Right lobe of liver (tissue), 6 donors: ENCODE results near the gene PLEKHA5. TPM values are rescaled to one million over a fixed set of nuclear protein-coding genes. Genes with fewer than 3 reads are reported as not detected.
"Not testable (repeated sequence)": the region's sequence is repeated elsewhere in the genome, so short reads cannot be mapped to it uniquely, and the experiment has no call there.

Source experiments
- ATAC-seq, 4 donors: fragments of 200-7000 bp; cut with Tn5 transposase; one replicate each; pipeline ENCODE4 v1.9.1; 2020; ENCODE audit warnings: mild to moderate bottlenecking in 4 of 4, moderate library complexity in 4 of 4
- DNase-seq, 3 donors: peaks; one replicate each; pipeline ENCODE4 v3.0.0-alpha.2; 2020
- H3K27ac ChIP-seq, 3 donors: fragments of 200-600 bp; one replicate each; pipeline ENCODE4 v1.8.0; 2022
- H3K27me3 ChIP-seq, 2 donors: fragments of 200-600 bp; one replicate each; pipeline ENCODE4 v1.8.0; 2022
- H3K36me3 ChIP-seq, 4 donors: fragments of 200-600 bp; sonication (generic) in 1 of 4; one replicate each; pipeline versions ENCODE4 v1.5.1 to v1.8.0; 2017 to 2022; ENCODE audit warnings: control low read depth in 1 of 4
- H3K4me1 ChIP-seq, 4 donors: fragments of 200-600 bp; sonication (generic) in 1 of 4; one replicate each; pipeline versions ENCODE4 v1.5.1 to v1.8.0; 2017 to 2022; ENCODE audit warnings: control low read depth in 1 of 4
- H3K4me3 ChIP-seq, 3 donors: fragments of 200-600 bp; one replicate each; pipeline ENCODE4 v1.8.0; 2022
- H3K9me3 ChIP-seq, 4 donors: fragments of 200-600 bp; sonication (generic) in 1 of 4; one replicate each; pipeline versions ENCODE4 v1.5.1 to v1.8.0; 2017 to 2022; ENCODE audit warnings: control low read depth in 1 of 4
- POLR2A ChIP-seq: fragments of 450-650 bp; IDR thresholded peaks from one replicate; pipeline ENCODE4 v1.6.1; 2017; ENCODE audit warnings: antibody characterized with exemption, mild to moderate bottlenecking
- WGBS: methylation state at CpG from one replicate; pipeline ENCODE4 v1.1.6; 2018; ENCODE audit warnings: low coverage, low lambda C conversion rate; ENCODE audit not compliant: insufficient coverage; ENCODE audit errors: missing lambda C conversion rate; 5-methylcytosine and 5-hydroxymethylcytosine counted together
- intact Hi-C, 2 donors: fragments of 100-400 bp; cut with DNase I; formaldehyde crosslinking; loops; one replicate each; pipeline versions ENCODE4 v1.11.2 to v1.14.1; 2022
- total RNA-seq, 6 experiments: library from RNA; depleted of rRNA in 2 of 6; stranded (reverse); fragments of >200 nt in 2 of 6; fragmentation: NEBNext Ultra II Directional in 3 of 6; extraction: Animal tissue kit (Norgen Biotek cat#: 25700) in 3 of 6; gene quantifications; one replicate each; pipeline versions ENCODE4 v1.1.0 to v1.2.4, GENCODE V29; 2016 to 2023
- TF ChIP-seq, protein P1 (sequence below), 4 donors: fragments of 200-600 bp in 3 of 4; fragments of 450-650 bp in 1 of 4; IDR thresholded peaks; one replicate each; pipeline versions ENCODE4 v1.5.1 to v1.8.0; 2016 to 2022; ENCODE audit warnings: antibody characterized with exemption in 4 of 4, mild to moderate bottlenecking in 2 of 4
- donor health status: DM: no; HTN: yes; CAD: no.
- donor health status: DM: no; HTN: no; CAD: no.
- donor health status: DM: no; HTN: no; CAD: no.
- donor health status: DM: no; HTN: yes; CAD: no.
- donor health status: DM: no; HTN: yes; CAD: no.

Gene PLEKHA5
- total RNA-seq, 6 experiments from 2014 or later = 14.7 to 18.7 (median 15.8) TPM

DNA sequence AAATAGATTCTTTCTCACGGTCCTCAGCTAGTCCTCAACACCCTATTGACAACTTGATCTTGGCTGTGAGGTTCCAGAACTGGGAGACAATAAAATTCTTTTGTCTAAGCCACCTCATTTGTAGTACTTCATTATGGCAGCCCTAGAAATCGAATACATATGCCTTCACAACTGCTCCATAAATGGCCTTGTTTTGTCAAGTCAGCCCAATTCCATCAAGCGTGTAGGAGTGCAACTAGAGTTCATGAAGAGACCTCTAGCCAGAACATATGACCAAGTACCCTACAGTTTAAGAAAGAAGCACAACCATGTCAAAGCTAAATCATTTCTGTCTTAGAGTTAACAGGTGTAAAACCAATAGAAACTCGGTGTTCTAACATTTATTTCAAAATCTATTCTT is 45.0 kb upstream of the PLEKHA5 start:
- H3K27me3 ChIP-seq = no peaks in the 10 kb centered on the region
- DNase-seq = no peak
- H3K9me3 ChIP-seq = no peaks in the 10 kb centered on the region
- 72% methylated on average over 4 of the region's 4 CpGs for WGBS
- ATAC-seq = no peak
- H3K36me3 ChIP-seq = no peaks in the 10 kb centered on the region
- intact Hi-C loops = loop anchor here in 1 of 2 donors (5.0 kb wide), 1 partner anchor 73 kb away; no protein-coding TSS in a partner anchor
- H3K27ac ChIP-seq = no peak overlapping the region
- TF ChIP-seq, protein P1, sequence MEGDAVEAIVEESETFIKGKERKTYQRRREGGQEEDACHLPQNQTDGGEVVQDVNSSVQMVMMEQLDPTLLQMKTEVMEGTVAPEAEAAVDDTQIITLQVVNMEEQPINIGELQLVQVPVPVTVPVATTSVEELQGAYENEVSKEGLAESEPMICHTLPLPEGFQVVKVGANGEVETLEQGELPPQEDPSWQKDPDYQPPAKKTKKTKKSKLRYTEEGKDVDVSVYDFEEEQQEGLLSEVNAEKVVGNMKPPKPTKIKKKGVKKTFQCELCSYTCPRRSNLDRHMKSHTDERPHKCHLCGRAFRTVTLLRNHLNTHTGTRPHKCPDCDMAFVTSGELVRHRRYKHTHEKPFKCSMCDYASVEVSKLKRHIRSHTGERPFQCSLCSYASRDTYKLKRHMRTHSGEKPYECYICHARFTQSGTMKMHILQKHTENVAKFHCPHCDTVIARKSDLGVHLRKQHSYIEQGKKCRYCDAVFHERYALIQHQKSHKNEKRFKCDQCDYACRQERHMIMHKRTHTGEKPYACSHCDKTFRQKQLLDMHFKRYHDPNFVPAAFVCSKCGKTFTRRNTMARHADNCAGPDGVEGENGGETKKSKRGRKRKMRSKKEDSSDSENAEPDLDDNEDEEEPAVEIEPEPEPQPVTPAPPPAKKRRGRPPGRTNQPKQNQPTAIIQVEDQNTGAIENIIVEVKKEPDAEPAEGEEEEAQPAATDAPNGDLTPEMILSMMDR (IDR thresholded peaks at IDR 0.05) = no peak
- no peak for TF ChIP-seq POLR2A
- no peaks in the 10 kb centered on the region for H3K4me1 ChIP-seq
- H3K4me3 ChIP-seq = no peak overlapping the region

DNA sequence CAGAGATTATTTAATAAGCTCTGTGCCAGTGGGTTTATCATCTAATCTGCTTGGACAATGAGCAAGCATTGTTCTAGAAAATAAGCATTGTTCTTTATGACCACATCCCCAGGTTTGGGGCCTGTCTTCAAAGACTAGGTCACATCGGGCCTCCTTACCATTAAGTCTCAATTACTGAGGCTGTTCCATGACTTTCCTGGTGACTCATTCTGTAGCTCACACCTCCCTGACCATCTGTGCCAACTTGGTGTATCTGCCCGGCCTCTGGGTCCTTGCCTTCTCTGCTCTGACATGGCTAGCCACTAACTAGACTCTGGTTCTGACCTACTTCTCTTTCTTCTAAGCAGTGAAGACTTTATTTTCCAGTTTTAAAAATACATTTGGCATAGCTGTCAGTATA is 44.4 kb upstream of the PLEKHA5 start:
- H3K27ac ChIP-seq = no peak overlapping the region
- intact Hi-C loops = no loop called here
- DNase-seq (no peak), ATAC-seq (no peak)
- no peaks in the 10 kb centered on the region for H3K27me3 ChIP-seq
- TF ChIP-seq, protein P1 (IDR thresholded peaks at IDR 0.05) = no peak
- no peak for TF ChIP-seq POLR2A
- H3K4me3 ChIP-seq = no peak overlapping the region
- no peaks in the 10 kb centered on the region for H3K9me3 ChIP-seq
- no peaks in the 10 kb centered on the region for H3K36me3 ChIP-seq
- WGBS = 88% methylated on average over 2 of the region's 2 CpGs
- H3K4me1 ChIP-seq = no peaks in the 10 kb centered on the region

DNA sequence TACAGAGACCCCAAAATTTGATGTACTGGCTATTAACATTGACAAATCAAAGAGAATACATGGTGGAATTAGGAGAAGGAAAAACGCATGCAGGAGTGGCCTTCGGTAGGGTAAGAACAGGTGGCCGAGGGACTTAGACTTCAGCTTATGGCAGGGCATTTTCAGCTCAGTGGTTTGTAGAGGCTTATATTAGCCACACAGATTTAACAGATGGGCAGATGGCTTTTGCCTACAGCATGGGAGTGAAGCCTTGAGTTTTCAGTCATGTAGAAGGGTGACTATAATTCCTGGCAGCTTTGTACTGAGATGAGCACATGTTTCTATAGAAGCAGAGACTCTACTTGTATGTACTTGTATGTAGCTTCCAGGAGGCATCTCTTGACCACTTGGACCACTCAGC is 40.9 kb upstream of the PLEKHA5 start:
- Histone ChIP-seq H3K27me3 (no peaks in the 10 kb centered on the region), H3K36me3 (no peaks in the 10 kb centered on the region), H3K4me1 (no peaks in the 10 kb centered on the region), H3K4me3 (no peak overlapping the region), H3K9me3 (no peaks in the 10 kb centered on the region), H3K27ac (no peak overlapping the region)
- no peak for TF ChIP-seq POLR2A
- TF ChIP-seq, protein P1 (IDR thresholded peaks at IDR 0.05) = no peak
- DNase-seq (no peak), ATAC-seq (no peak)
- 97% methylated on average over 3 of the region's 3 CpGs for WGBS
- intact Hi-C loops = no loop called here

DNA sequence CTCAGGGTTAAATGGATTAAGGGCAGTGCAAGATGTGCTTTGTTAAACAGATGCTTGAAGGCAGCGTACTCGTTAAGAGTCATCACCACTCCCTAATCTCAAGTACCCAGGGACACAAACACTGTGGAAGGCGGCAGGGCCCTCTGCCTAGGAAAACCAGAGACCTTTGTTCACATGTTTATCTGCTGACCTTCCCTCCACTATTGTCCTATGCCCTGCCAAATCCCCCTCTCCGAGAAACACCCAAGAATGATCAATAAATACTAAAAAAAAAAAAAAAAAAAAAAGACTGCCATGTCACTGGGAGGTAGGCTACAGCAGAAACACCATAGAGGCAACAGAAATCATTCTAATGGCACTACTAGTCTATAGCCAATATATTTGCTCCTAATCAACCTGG is 37.1 kb upstream of the PLEKHA5 start:
- H3K36me3 ChIP-seq, H3K4me1 ChIP-seq, DNase-seq, H3K27ac ChIP-seq, H3K9me3 ChIP-seq, intact Hi-C loops, H3K27me3 ChIP-seq, H3K4me3 ChIP-seq: not testable (repeated sequence)
- 54% methylated on average over 4 of the region's 4 CpGs for WGBS
- peak in 1 of 4 donors; percentile 11 for ATAC-seq

DNA sequence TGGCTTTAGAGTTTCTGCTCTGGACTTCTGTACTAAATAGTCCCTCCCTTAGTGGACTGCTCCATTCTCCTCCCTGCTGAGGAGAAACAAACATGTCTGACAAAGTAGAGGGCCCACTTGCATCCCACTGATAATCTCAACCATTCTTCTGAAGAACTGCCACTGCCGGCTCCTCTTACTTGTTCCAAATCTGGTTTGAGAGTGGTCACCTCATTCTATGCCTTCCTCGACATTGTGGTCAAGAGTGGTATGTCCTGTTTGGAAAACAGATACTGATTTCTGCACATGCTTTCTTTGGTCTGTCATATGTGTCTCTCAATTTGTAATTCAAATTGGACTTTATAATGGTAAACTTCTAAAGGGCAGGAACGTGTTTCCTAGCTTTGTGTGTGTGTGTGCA is 36.3 kb upstream of the PLEKHA5 start:
- ATAC-seq (no peak), DNase-seq (no peak)
- intact Hi-C loops = no loop called here
- 84% methylated on average over 3 of the region's 3 CpGs for WGBS
- no peak overlapping the region for H3K4me3 ChIP-seq
- H3K9me3 ChIP-seq = no peaks in the 10 kb centered on the region
- H3K36me3 ChIP-seq = no peaks in the 10 kb centered on the region
- peaks cover 0 to 10% (median 5%) of the 10 kb centered on the region in 4 donors for H3K4me1 ChIP-seq
- TF ChIP-seq, protein P1 (IDR thresholded peaks at IDR 0.05) = no peak
- TF ChIP-seq POLR2A = no peak
- no peak overlapping the region for H3K27ac ChIP-seq
- H3K27me3 ChIP-seq = no peaks in the 10 kb centered on the region
